ENCODE data around the gene FDXR. TPM values are rescaled to one million over a fixed set of nuclear protein-coding genes. Genes with fewer than 3 reads are reported as not detected.

The FDXR gene, protein sequence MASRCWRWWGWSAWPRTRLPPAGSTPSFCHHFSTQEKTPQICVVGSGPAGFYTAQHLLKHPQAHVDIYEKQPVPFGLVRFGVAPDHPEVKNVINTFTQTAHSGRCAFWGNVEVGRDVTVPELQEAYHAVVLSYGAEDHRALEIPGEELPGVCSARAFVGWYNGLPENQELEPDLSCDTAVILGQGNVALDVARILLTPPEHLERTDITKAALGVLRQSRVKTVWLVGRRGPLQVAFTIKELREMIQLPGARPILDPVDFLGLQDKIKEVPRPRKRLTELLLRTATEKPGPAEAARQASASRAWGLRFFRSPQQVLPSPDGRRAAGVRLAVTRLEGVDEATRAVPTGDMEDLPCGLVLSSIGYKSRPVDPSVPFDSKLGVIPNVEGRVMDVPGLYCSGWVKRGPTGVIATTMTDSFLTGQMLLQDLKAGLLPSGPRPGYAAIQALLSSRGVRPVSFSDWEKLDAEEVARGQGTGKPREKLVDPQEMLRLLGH
- 7.2 to 11.6 TPM (median 9.0 TPM) in 3 replicates for total RNA-seq
- long read RNA-seq, transcript FDXR-201 (12 exons, 1,875 nt): major isoform, 9 of 15 reads
- long read RNA-seq, partial matches to known transcripts: 0 of 15 reads
- long read RNA-seq, other reads (novel, unspliced or antisense): 6 of 15 reads

DNA sequence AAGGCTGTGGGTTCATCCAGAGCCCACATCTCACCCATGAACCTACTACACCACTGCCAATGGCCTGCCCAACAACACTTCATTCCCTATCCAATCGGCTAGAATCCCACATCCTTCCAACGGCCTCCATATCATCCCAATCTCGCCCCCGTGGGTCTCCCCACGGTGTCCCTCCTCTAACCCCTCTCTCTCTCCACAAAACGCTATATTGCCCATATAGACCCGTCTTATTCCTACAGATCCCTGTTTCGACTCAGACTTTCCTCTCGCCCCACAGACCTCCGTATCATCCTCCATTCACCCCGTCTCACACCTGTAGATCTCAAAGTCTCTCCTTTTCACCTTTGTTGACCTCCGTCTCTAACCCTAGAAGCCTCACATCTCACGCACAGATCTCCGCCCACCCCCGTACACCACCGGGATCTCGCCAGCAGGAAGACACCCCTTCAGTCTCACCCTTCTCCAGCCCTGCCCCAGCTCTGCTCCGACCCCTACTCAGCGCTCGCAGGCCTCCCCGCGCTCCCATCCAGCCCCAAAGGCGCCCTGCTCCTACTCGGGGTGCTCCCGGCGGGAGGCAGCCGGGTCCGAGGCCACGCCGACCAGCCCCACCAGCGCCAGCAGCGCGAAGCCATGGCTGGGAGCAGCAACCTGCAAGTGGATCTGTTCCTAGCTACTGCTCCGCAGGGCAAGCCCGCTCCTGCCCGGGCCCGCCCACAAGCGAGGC is at the start of gene FDXR:
Gene FDXR, minus strand, starts transcription at position 682 of the 724 bp plus-strand sequence. Its CDS starts 50 bp downstream, at position 632.
- H3K9me3 Mint-ChIP-seq (ENCODE audit: low read depth): no peaks in the 10 kb centered on the region
- TF ChIP-seq CTCF (IDR thresholded peaks at IDR 0.05): peak; percentile 9
- DNase-seq (ENCODE audit: low spot score): no peak
- no peaks in the 10 kb centered on the region for H3K36me3 Mint-ChIP-seq (ENCODE audit: low read depth)
- peaks cover 4% of the 10 kb centered on the region for H3K27me3 Mint-ChIP-seq (ENCODE audit: low read depth)
- peaks cover 24% of the 10 kb centered on the region for H3K4me1 Mint-ChIP-seq (ENCODE audit: low read depth)
- peak within 1 kb of the TSS; percentile 83 for H3K4me3 Mint-ChIP-seq (ENCODE audit: unreplicated experiment)
- H3K27ac Mint-ChIP-seq (ENCODE audit: unreplicated experiment): peak within 1 kb of the TSS; percentile 96

GRCh38 chr17:74922172-74922571 is 49.4 kb upstream of the FDXR start:
- H3K36me3 Mint-ChIP-seq (ENCODE audit: low read depth): no peaks in the 10 kb centered on the region
- H3K27me3 Mint-ChIP-seq (ENCODE audit: low read depth): peaks cover 37% of the 10 kb centered on the region
- no peak overlapping the region for H3K4me3 Mint-ChIP-seq (ENCODE audit: unreplicated experiment)
- no peaks in the 10 kb centered on the region for H3K9me3 Mint-ChIP-seq (ENCODE audit: low read depth)
- H3K4me1 Mint-ChIP-seq (ENCODE audit: low read depth): no peaks in the 10 kb centered on the region
- TF ChIP-seq CTCF (IDR thresholded peaks at IDR 0.05): no peak
- no peak for DNase-seq (ENCODE audit: low spot score)
- no peak overlapping the region for H3K27ac Mint-ChIP-seq (ENCODE audit: unreplicated experiment)

DNA sequence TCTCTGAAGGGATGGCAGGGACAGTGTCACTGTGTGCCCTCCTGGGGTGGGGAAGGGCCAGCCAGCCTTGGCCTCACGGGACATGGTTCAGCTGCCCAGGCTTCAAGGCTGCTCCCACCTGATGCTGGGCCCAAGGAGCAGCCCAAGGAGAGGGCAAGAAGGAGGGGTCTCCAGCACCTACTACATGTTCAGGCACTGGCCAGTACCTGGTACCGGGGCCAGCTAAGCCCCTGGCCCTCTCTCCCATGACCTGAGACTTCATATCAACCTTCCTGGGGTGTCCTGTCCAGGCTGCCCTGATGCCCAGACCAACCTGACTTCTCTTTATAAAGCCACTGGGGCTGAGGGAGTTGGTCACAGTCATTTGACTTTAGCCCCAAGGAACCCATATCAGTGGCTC is 49.0 kb upstream of the FDXR start:
- H3K4me3 Mint-ChIP-seq (ENCODE audit: unreplicated experiment): no peak overlapping the region
- DNase-seq (ENCODE audit: low spot score): no peak
- peaks cover 41% of the 10 kb centered on the region for H3K27me3 Mint-ChIP-seq (ENCODE audit: low read depth)
- TF ChIP-seq CTCF (IDR thresholded peaks at IDR 0.05): no peak
- no peaks in the 10 kb centered on the region for H3K9me3 Mint-ChIP-seq (ENCODE audit: low read depth)
- no peaks in the 10 kb centered on the region for H3K36me3 Mint-ChIP-seq (ENCODE audit: low read depth)
- no peak overlapping the region for H3K27ac Mint-ChIP-seq (ENCODE audit: unreplicated experiment)
- H3K4me1 Mint-ChIP-seq (ENCODE audit: low read depth): no peaks in the 10 kb centered on the region

DNA sequence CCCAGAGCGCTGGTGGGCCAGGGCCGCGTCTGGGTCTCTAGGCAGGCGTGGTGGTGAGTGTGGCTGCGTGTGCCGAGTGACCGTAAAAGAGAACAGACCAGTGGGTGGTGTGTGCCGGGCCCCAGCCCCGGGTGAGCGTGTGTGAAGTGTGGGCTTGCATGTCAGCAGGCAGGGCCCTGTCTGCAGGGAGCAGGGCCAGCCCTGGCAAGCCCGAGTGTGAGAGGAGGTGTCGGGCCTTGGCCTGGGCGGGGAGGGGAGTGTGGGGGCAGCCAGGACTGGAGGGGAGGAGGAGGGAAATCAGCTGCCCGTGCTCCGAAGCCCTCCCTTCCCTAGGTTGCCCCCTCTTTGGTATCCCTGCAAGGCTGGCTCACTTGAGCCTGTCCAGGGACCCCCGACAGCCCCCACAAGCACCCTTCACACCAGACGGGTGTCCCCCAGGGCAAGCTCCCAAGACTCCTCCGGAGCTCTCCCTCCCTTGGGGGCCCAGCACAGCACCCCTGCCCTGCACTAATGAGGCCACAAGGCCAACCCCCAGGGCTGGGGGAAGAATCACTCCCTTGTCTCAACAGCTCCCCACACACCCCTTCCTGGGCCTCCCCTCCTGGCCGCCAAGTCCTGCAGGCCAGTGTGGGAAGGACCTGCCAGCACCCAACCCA is 48.4 kb upstream of the FDXR start:
- peaks cover 39% of the 10 kb centered on the region for H3K27me3 Mint-ChIP-seq (ENCODE audit: low read depth)
- H3K27ac Mint-ChIP-seq (ENCODE audit: unreplicated experiment): no peak overlapping the region
- H3K9me3 Mint-ChIP-seq (ENCODE audit: low read depth): no peaks in the 10 kb centered on the region
- no peak for DNase-seq (ENCODE audit: low spot score)
- no peaks in the 10 kb centered on the region for H3K4me1 Mint-ChIP-seq (ENCODE audit: low read depth)
- no peak overlapping the region for H3K4me3 Mint-ChIP-seq (ENCODE audit: unreplicated experiment)
- no peak for TF ChIP-seq CTCF (IDR thresholded peaks at IDR 0.05)
- no peaks in the 10 kb centered on the region for H3K36me3 Mint-ChIP-seq (ENCODE audit: low read depth)

- Mint-ChIP-seq H3K36me3 (ENCODE audit: low read depth) (no peaks in the 10 kb centered on the region), H3K4me1 (ENCODE audit: low read depth) (no peaks in the 10 kb centered on the region), H3K4me3 (ENCODE audit: unreplicated experiment) (no peak overlapping the region), H3K27ac (ENCODE audit: unreplicated experiment) (no peak overlapping the region), H3K27me3 (ENCODE audit: low read depth) (peaks cover 36% of the 10 kb centered on the region), H3K9me3 (ENCODE audit: low read depth) (no peaks in the 10 kb centered on the region)
- DNase-seq (ENCODE audit: low spot score): no peak
- no peak for TF ChIP-seq CTCF (IDR thresholded peaks at IDR 0.05)
Measured at GRCh38 chr17:74920642-74921025, 47.8 kb upstream of the FDXR start.
